ENCODE data around the gene CTXN2.

CTXN2 gene

DNA sequence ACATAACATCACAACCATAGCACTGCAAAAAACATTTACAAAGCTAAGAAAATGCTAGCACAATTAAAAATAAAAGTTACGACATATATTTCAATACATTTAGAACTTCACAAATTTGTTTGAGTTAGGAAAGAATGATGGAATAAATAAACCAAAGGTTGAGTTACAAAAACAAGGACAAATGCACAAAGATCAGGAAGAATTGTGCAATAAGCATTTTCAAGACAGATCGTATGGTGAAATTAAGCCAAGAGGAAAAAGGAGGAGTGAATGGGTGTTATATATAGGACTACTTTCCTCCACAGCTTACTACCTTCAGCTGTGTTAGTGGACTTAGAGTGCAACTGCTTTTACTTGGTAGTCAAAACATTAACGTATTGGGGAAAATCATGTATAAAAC, 5.9 kb upstream of the CTXN2 start:
- H3K4me3 Mint-ChIP-seq, result no peak overlapping the region
- H3K9me3 Mint-ChIP-seq, result no peaks in the 10 kb centered on the region
- H3K27me3 Mint-ChIP-seq, result peaks cover 17% of the 10 kb centered on the region
- no peak overlapping the region for H3K27ac Mint-ChIP-seq
- H3K4me1 Mint-ChIP-seq, result no peaks in the 10 kb centered on the region
- DNase-seq (no peak), ATAC-seq (no peak)

DNA sequence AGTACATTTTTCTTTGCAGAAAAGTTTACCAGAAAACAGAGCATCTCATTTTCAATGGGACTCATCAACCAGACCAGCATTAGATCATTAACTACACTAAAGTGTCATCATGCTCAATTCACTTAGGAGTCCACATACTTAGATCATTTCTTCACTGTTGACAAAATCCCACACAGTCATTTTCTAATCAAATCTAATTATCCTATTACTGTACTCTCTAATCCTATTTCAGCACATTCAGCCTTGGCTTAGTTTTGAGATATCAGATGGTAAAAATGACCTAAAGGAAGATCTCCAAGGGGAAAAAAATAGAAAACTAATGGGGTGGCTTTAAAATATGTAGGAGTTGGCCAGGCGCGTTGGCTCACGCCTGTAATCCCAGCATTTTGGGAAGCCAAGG, 5.2 kb upstream of the CTXN2 start:
- H3K27ac Mint-ChIP-seq, result no peak overlapping the region
- H3K4me3 Mint-ChIP-seq, result no peak overlapping the region
- peaks cover 25% of the 10 kb centered on the region for H3K27me3 Mint-ChIP-seq
- no peaks in the 10 kb centered on the region for H3K9me3 Mint-ChIP-seq
- peaks cover 2% of the 10 kb centered on the region for H3K4me1 Mint-ChIP-seq
- DNase-seq (no peak), ATAC-seq (no peak)

DNA sequence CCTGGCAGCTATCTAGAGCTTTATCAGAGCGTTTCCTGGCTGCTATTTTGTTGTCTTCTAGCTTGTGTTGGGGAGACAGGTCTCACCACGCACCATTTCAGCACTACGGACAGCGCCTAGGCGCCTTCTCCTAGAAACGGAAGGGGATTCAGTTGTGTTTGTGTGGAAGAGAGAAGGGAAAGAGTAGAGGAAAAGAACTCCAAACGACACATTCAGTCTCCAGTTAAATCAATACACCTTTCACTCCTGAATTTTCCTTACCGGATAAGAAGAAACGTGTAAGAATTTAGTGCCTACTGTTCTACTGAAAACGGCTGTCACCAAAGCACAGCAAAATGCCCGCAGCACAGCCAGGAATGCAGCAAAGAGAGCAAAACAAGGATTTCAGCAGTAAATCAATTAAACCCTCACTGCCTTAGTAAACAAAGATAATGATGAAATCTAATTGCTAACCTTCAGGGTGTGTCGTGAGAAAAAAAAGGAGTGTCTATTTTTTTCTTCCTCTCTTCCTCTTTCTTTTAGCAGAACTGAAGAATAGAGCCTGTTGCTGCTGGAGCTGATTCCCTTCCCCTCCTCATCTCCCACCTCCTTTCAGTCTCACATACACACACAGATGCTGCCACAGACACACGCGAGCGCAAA, 412 bp upstream of the CTXN2 start:
- H3K27me3 Mint-ChIP-seq, result peaks cover 30% of the 10 kb centered on the region
- peak overlapping the region; percentile 38 to 58 for H3K4me3 Mint-ChIP-seq
- H3K27ac Mint-ChIP-seq, result no peak overlapping the region
- peaks cover 0 to 6% of the 10 kb centered on the region in 2 donors for H3K9me3 Mint-ChIP-seq
- peaks cover 7% of the 10 kb centered on the region for H3K4me1 Mint-ChIP-seq
- no peak for ATAC-seq
- DNase-seq, result peak; percentile 15 to 16

DNA sequence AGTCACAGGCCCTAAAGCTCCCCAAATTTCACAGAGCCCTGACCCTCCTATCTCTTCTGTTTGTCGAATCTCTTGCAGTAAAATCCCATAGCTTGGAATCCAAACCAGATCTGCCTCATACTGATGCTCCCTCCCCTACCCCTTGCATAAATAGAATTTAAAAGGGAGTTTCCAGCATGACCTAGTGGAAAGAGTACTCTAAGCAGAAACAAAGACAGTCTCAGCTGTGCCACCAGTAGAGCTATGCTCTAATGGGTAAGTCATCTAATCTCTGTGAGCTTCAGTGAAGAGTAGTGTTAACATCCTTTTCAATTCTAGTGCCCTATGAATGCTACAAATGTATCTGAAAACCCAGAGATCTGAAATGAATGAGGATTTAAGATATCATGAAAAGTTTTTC, 10.6 kb downstream of the CTXN2 start:
- H3K9me3 Mint-ChIP-seq, result no peaks in the 10 kb centered on the region
- no peak for ATAC-seq
- H3K27me3 Mint-ChIP-seq, result peaks cover 1% of the 10 kb centered on the region
- no peaks in the 10 kb centered on the region for H3K4me1 Mint-ChIP-seq
- H3K27ac Mint-ChIP-seq, result no peak overlapping the region
- no peak overlapping the region for H3K4me3 Mint-ChIP-seq
- DNase-seq, result no peak

DNA sequence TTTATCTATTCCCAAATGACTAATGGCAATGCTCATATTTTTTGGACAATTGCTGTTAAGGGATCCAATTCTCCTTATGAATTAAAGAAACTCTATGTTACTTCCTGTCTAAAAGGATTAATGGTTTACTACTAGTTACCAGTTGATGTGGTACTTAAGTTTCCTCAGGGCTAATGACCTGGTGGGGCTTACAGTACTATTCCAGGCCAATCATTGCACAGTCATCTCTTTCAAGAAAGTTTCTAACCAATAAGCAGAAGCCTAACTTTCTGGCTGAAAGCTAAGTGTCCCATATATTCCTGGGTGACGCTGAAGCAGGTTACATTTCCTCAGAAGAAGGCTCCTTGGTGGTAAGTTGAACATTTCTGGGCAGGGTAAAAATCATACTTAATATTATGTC, 14.5 kb downstream of the CTXN2 start, which contains the start of gene SLC12A1:
TSS of gene SLC12A1 (plus strand) at position 322 of the 400 bp plus-strand sequence. CDS start 1,418 bp downstream, outside the sequence.
- no peak for ATAC-seq

DNA sequence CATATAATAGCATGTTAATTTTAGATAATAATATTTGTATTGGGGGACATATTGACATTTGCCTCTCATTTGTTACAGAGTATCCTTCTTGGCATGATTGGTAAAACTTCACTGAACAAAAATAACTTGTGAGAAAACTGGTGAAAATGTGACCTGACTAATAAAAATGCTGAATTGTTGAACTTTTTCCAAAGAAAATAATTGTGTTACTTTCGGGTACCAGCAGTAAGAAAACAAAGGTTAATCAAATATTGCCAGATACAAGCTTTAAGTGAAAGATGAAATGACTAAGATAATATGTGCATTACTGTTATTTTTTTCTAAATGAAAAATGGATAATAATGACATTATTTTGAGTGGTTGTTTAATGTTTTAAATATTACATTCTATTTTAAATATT, 29.8 kb downstream of the CTXN2 start:
- Mint-ChIP-seq H3K9me3 (no peaks in the 10 kb centered on the region), H3K4me3 (no peak overlapping the region), H3K27me3 (no peaks in the 10 kb centered on the region), H3K27ac (no peak overlapping the region), H3K4me1 (no peaks in the 10 kb centered on the region)
- ATAC-seq (no peak), DNase-seq (no peak)

More for the DNA sequence above, 14.5 kb downstream of the CTXN2 start, which contains the start of gene SLC12A1:
- DNase-seq, result no peak
- Mint-ChIP-seq H3K9me3 (no peaks in the 10 kb centered on the region), H3K4me3 (no peak within 1 kb of the TSS), H3K27ac (no peak within 1 kb of the TSS), H3K4me1 (no peaks in the 10 kb centered on the region), H3K27me3 (peaks cover 7% of the 10 kb centered on the region)

DNA sequence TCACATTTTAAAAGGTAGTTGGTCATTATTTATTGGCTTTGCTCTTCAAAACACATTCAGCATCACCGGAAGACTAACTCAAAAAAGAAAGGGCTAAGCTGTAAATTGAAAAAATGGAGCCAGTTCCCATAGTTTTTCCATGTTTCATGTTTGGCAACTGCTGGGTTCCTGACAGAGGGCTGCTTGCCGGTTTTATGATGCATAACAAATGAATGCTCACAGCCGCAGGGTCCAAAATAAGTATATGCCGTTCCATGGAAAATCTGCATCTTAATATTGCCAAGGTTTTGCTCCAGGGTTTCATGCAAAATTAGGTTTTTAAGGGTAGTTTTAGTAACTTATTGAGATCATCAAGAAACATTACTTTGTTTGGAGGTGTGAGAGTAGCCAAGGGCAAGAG, 30.4 kb downstream of the CTXN2 start:
- H3K27ac Mint-ChIP-seq, result no peak overlapping the region
- DNase-seq, result no peak
- no peak overlapping the region for H3K4me3 Mint-ChIP-seq
- H3K9me3 Mint-ChIP-seq, result no peaks in the 10 kb centered on the region
- no peaks in the 10 kb centered on the region for H3K27me3 Mint-ChIP-seq
- ATAC-seq, result no peak
- H3K4me1 Mint-ChIP-seq, result no peaks in the 10 kb centered on the region

DNA sequence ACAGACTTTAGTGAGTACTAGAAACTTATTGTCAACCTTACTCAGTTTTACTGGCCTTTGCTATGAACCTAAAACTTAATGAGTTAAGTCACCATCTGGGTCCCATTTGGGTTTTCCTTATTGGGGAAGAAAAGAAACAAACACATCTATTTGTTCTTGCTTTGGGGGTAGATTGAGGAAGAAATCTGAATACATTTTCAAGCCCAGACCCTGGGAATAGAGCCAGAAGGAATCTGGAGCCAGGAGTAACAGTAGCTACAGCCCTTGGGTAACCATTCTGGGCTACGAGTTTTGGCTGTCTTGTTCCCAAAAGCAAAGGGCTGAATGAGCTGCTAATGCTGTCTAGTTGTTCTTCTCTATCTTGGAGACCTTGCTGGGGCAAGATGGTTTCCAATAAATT, 31.2 kb downstream of the CTXN2 start:
- no peak overlapping the region for H3K4me3 Mint-ChIP-seq
- H3K27ac Mint-ChIP-seq, result no peak overlapping the region
- H3K4me1 Mint-ChIP-seq, result no peaks in the 10 kb centered on the region
- H3K27me3 Mint-ChIP-seq, result no peaks in the 10 kb centered on the region
- no peak for DNase-seq
- H3K9me3 Mint-ChIP-seq, result no peaks in the 10 kb centered on the region
- no peak for ATAC-seq

DNA sequence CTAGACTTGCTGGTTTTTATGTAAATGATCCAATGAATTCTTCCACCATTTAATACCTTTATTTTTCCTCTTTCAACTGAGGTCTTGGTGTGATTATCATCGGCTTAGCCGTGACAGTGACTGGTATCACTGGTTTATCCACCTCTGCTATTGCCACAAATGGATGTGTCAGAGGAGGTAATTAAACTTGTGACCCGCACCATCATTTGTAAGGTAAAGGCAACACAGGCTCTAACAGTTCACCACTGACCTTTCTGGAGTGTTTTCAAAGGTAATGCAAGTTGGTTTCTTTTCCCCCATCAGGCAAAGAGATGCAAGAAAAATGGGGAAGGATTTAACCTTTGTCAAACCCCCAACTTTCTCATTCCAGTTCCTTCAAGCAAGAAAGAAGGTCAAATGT, 34.3 kb downstream of the CTXN2 start:
- H3K4me3 Mint-ChIP-seq, result no peak overlapping the region
- no peaks in the 10 kb centered on the region for H3K9me3 Mint-ChIP-seq
- no peak for ATAC-seq
- no peaks in the 10 kb centered on the region for H3K4me1 Mint-ChIP-seq
- H3K27me3 Mint-ChIP-seq, result no peaks in the 10 kb centered on the region
- no peak overlapping the region for H3K27ac Mint-ChIP-seq
- no peak for DNase-seq

DNA sequence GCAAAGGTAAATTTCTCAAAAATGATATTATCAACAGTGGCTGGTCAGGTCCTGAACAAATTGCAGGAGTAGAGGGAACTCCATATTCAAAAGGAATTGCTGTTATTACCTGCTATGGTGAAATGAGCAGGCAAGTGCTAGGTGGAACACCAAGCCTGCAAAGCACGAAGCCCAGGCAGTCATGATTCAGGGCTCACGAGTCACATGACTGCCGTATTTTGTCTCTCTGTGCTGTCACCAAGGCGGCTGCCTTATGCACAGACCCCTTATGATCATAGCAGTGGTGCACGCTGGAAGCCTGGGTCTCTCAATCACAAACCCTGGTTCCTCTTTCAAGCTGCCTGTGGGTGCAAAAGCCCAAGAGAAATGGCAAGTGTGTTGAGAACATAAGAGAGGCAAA, 39.0 kb downstream of the CTXN2 start:
- Mint-ChIP-seq H3K27ac (no peak overlapping the region), H3K27me3 (peaks cover 8% of the 10 kb centered on the region), H3K4me3 (no peak overlapping the region), H3K9me3 (no peaks in the 10 kb centered on the region), H3K4me1 (no peaks in the 10 kb centered on the region)
- no peak for DNase-seq
- no peak for ATAC-seq

DNA sequence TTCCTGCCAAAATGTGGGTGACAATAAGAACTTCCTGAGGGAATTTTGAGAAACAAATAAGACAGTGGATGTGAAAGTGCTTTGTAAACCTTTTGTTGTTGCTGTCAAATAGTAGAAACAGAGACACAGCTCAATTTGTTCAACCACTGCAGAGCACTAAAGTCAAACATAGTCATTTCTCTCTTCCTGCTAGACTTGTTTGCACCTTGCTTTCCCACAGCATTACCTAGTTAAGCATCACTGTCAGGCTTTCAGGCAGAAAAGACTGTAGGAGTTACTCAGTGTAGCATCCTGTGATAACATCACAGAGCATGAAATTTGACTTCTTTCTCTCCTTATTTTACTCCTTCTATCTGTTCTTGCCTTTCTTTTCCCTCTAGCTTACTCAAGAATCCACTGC, 41.8 kb downstream of the CTXN2 start:
- DNase-seq (no peak), ATAC-seq (no peak)
- H3K9me3 Mint-ChIP-seq, result no peaks in the 10 kb centered on the region
- no peak overlapping the region for H3K27ac Mint-ChIP-seq
- H3K4me3 Mint-ChIP-seq, result no peak overlapping the region
- H3K27me3 Mint-ChIP-seq, result peaks cover 8% of the 10 kb centered on the region
- no peaks in the 10 kb centered on the region for H3K4me1 Mint-ChIP-seq

DNA sequence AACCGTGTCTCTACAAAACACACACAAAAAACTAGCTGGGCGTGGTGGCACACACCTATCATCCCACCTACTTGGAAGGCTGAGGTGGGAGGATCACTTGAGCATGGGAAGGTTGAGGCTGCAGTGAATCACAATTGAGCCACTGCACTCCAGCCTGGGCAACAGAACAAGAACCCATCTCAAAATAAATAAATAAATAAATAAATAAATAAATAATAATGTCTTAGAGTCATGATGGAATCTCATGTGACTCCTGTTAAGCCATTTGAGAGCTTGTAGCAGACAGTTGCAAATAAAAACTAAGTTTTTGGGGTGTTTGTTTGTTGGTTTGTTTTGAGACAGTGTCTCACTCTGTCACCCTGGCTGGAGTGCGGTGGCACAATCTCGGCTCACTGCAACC, 47.9 kb downstream of the CTXN2 start:
- ATAC-seq, result no peak
- Mint-ChIP-seq H3K27me3 (no peaks in the 10 kb centered on the region), H3K4me3 (no peak overlapping the region), H3K27ac (no peak overlapping the region), H3K4me1 (no peaks in the 10 kb centered on the region), H3K9me3 (no peaks in the 10 kb centered on the region)
- DNase-seq, result no peak

DNA sequence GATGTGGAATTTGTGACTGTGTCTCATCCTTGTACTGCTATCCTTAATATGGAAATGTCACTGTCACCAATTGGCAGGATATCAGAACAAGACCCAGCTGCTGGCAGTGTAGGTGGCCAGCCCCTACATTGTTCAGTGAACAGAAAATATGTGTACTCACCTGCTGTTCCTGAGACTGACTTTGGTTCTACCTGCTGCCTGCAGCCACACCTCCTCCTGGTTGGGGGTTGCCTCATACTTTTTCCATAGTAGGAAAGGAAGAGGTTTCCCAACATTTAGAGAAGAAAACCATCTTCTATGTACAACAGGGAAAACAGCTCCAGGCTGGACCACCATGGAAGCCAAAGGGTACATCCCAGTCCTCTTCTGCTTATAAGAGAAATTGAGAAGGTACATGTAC, 50.5 kb downstream of the CTXN2 start:
- H3K27me3 Mint-ChIP-seq, result peaks cover 7% of the 10 kb centered on the region
- H3K4me3 Mint-ChIP-seq, result no peak overlapping the region
- H3K4me1 Mint-ChIP-seq, result no peaks in the 10 kb centered on the region
- no peaks in the 10 kb centered on the region for H3K9me3 Mint-ChIP-seq
- no peak overlapping the region for H3K27ac Mint-ChIP-seq
- ATAC-seq (no peak), DNase-seq (no peak)

DNA sequence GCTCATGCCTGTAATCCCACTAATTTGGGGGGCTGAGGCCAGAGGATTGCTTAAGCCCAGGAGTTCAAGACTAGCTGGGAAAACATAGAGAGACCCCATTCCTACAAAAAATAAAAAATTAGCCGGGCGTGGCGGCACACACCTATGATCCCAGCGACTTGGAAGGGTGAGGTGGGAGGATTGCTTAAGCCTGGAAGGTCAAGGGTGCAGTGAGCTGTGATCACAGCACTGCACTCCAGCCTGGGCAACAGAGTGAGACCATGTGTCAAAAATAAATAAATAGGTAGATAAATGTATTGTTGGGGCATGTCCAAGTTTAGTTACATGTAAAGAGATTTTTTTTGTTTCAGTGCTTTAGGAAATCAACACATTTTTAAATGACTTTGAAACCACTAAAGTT, 51.1 kb downstream of the CTXN2 start:
- no peaks in the 10 kb centered on the region for H3K9me3 Mint-ChIP-seq
- H3K27me3 Mint-ChIP-seq, result peaks cover 7% of the 10 kb centered on the region
- H3K4me1 Mint-ChIP-seq, result no peaks in the 10 kb centered on the region
- no peak overlapping the region for H3K27ac Mint-ChIP-seq
- H3K4me3 Mint-ChIP-seq, result no peak overlapping the region
- DNase-seq (no peak), ATAC-seq (no peak)

DNA sequence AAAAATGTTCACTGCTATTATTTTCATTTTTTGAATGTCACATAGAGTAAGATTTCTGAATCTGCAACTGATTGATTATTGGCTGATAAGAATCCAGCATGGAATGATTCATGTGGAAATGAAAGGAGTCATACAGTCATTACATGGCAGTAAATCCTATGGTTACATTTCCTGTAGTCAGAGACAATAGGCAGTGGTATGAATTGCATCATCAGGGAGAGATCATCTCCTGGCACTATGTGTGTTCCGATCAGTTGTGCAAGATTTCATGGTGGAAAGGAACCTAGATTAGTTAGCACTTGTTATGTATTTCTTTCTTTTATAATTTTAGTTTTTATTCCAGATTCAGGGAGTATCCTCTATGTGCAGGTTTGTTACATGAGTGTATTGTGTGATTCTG, 53.5 kb downstream of the CTXN2 start:
- Mint-ChIP-seq H3K4me1 (no peaks in the 10 kb centered on the region), H3K9me3 (no peaks in the 10 kb centered on the region), H3K27me3 (peaks cover 15% of the 10 kb centered on the region), H3K27ac (no peak overlapping the region), H3K4me3 (no peak overlapping the region)
- ATAC-seq, result no peak
- DNase-seq, result no peak

DNA sequence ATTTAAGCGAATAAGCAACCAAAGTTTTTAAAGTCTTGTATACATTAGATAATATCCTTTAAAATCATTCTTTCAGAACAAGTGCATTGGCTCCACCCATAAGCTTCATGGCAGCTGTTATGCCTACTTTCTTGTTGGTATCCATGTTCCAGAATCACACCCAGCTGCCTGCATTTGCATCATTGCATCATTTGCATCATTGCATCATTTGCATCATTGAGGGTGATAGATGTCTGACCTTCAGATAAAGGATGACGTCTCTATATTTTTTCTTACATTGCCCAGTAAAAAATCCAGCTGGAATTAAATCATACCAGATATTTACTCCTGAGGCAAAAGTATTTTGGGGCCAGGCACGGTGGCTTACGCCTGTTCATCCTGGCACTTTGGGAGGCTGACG, 56.9 kb downstream of the CTXN2 start:
- Mint-ChIP-seq H3K27ac (no peak overlapping the region), H3K27me3 (peaks cover 24% of the 10 kb centered on the region), H3K4me1 (no peaks in the 10 kb centered on the region), H3K4me3 (no peak overlapping the region), H3K9me3 (no peaks in the 10 kb centered on the region)
- DNase-seq (no peak), ATAC-seq (no peak)

DNA sequence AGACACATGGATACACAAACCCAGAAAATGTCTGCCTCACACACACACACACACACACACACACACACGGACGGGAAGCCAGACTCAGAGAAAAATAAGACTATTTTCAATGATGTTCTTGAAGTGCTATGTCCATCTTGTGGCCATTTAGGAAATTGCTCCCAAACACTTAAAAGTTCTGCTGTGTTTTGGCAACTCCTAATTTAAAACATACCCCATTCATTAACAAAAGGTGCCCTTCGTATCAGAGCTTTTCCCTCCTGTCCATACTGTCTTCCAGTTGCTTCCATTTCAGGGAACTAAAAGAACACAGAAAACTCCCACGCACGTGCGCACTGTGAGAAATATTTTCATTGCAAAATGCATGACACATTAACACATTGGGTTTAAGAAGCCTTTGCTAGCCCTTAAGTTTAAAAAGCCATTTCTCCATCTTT, 59.2 kb downstream of the CTXN2 start:
- no peak overlapping the region for H3K27ac Mint-ChIP-seq

More for the DNA sequence above, 59.2 kb downstream of the CTXN2 start:
- Mint-ChIP-seq H3K9me3 (no peaks in the 10 kb centered on the region), H3K4me1 (no peaks in the 10 kb centered on the region), H3K27me3 (peaks cover 18% of the 10 kb centered on the region), H3K4me3 (no peak overlapping the region)
- no peak for ATAC-seq
- peak; percentile 3 to 12 for DNase-seq

Measured in stimulated activated naive CD8-positive, alpha-beta T cell treated with anti-CD3 and anti-CD28 coated beads, Interleukin-15, amount 100 ng/mL, for 72 hours (primary cell).